CD4-positive, alpha-beta T cell (primary cell): Measurements from ENCODE around the gene TBX5. TPM values are rescaled to one million over a fixed set of nuclear protein-coding genes. Genes with fewer than 3 reads are reported as not detected.

ENCODE experiments used
- ATAC-seq: fragments of 200-7000 bp; cut with Tn5 transposase; one replicate; pipeline ENCODE4 v1.10.0; 2022; ENCODE audit warnings: mild to moderate bottlenecking; ENCODE audit not compliant: poor library complexity
- CTCF ChIA-PET: fragments of 350-600 bp; sonication (Branson Sonifier 250); formaldehyde crosslinking; loops from one replicate; lab custom pipeline; 2021; ENCODE audit warnings: antibody characterized with exemption, inconsistent platforms; lab: Charles Lee
- POLR2A ChIA-PET: fragments of 350-600 bp; sonication (Branson Sonifier 250); formaldehyde crosslinking; loops from one replicate; lab custom pipeline; 2021; ENCODE audit warnings: antibody characterized with exemption, inconsistent platforms; lab: Charles Lee
- DNase-seq, 14 experiments: peaks; one replicate each; pipeline ENCODE4 v3.0.0-alpha.2; 2013 to 2020; ENCODE audit warnings: mixed read lengths in 2 of 14
- H3K27ac ChIP-seq, 2 donors: one replicate each; pipeline versions ENCODE4 v1.5.1 to v1.7.0; 2013; ENCODE audit warnings: low read length in 2 of 2, low read depth in 1 of 2, mild to moderate bottlenecking in 1 of 2
- H3K27me3 ChIP-seq, 2 experiments: 1 replicate in 1 of 2; 2 replicates in 1 of 2; pipeline versions ENCODE4 v1.6.1 to v1.7.0; 2013; ENCODE audit warnings: low read length in 2 of 2, control low read depth in 1 of 2, mild to moderate bottlenecking in 1 of 2, moderate library complexity in 1 of 2; ENCODE audit not compliant: insufficient read depth in 2 of 2, control insufficient read depth in 1 of 2
- H3K36me3 ChIP-seq: one replicate; pipeline ENCODE4 v1.6.1; 2013; ENCODE audit warnings: low read length, control low read depth; ENCODE audit not compliant: insufficient read depth
- H3K4me1 ChIP-seq: one replicate; pipeline ENCODE4 v1.6.1; 2013; ENCODE audit warnings: low read length, control low read depth; ENCODE audit not compliant: insufficient read depth
- H3K4me3 ChIP-seq: one replicate; pipeline ENCODE4 v1.5.1; 2013; ENCODE audit warnings: mild to moderate bottlenecking, low read length, moderate library complexity
- H3K9me3 ChIP-seq, 2 experiments: 1 replicate in 1 of 2; 2 replicates in 1 of 2; pipeline versions ENCODE4 v1.6.1 to v1.7.0; 2013; ENCODE audit warnings: low read length in 2 of 2, mild to moderate bottlenecking in 2 of 2, control low read depth in 1 of 2, moderate library complexity in 1 of 2; ENCODE audit not compliant: control insufficient read depth in 1 of 2, insufficient read depth in 1 of 2
- H3K27ac Mint-ChIP-seq: one replicate; pipeline ENCODE4 v1.8.0; 2020; ENCODE audit warnings: mixed read lengths
- H3K27me3 Mint-ChIP-seq: one replicate; pipeline ENCODE4 v1.8.0; 2021; ENCODE audit warnings: mixed read lengths
- H3K36me3 Mint-ChIP-seq: one replicate; pipeline ENCODE4 v1.8.0; 2021; ENCODE audit warnings: low read depth, mixed read lengths
- H3K4me1 Mint-ChIP-seq: one replicate; pipeline ENCODE4 v1.8.0; 2021; ENCODE audit warnings: low read depth, mixed read lengths
- H3K4me3 Mint-ChIP-seq: one replicate; pipeline ENCODE4 v1.8.0; 2020; ENCODE audit warnings: mild to moderate bottlenecking, mixed read lengths
- H3K9me3 Mint-ChIP-seq: one replicate; pipeline ENCODE4 v1.8.0; 2020; ENCODE audit warnings: mixed read lengths
- CTCF ChIP-seq: fragments of 200-600 bp; IDR thresholded peaks from one replicate; pipeline ENCODE4 v1.8.0; 2022; ENCODE audit warnings: antibody characterized with exemption, mild to moderate bottlenecking
- intact Hi-C, 2 experiments: fragments of 100-400 bp; cut with DNase I in 1 of 2; cut with micrococcal nuclease in 1 of 2; formaldehyde crosslinking; loops; one replicate each; pipeline versions ENCODE4 v1.15.1 to v1.9.0; 2023 to 2025; cut with DNase I, micrococcal nuclease
- total RNA-seq, 174 experiments: library from RNA in 2 of 174; stranded (reverse) in 2 of 174; gene quantifications; one replicate each; pipeline ENCODE4 v1.2.3 and lab custom pipeline; 2021 to 2026

The TBX5 gene
- total RNA-seq, 2 experiments from 2014 or later = not detected

- Histone ChIP-seq H3K9me3 (peaks cover 0 to 32% of the 10 kb centered on the region in 2 experiments), H3K27me3 (peaks cover 87 to 98% of the 10 kb centered on the region in 2 experiments), H3K36me3 (no peaks in the 10 kb centered on the region), H3K4me3 (no peak overlapping the region), H3K27ac (no peak overlapping the region), H3K4me1 (no peaks in the 10 kb centered on the region)
- intact Hi-C loops = no loop called here
- CTCF ChIA-PET = no interaction called here
- no peaks in the 10 kb centered on the region for H3K4me1 Mint-ChIP-seq
- POLR2A ChIA-PET = no interaction called here
- H3K36me3 Mint-ChIP-seq = no peaks in the 10 kb centered on the region
- H3K4me3 Mint-ChIP-seq = no peak overlapping the region
- DNase-seq (no peak), ATAC-seq (no peak)
- no peak for TF ChIP-seq CTCF
- peaks cover 92% of the 10 kb centered on the region for H3K27me3 Mint-ChIP-seq
- H3K9me3 Mint-ChIP-seq = no peaks in the 10 kb centered on the region
- H3K27ac Mint-ChIP-seq = no peak overlapping the region
Observed at GRCh38 chr12:114397978-114398881, 7.7 kb downstream of the TBX5 start.

GRCh38 chr12:114396869-114397719 lies 8.8 kb downstream of the TBX5 start:
- Mint-ChIP-seq H3K36me3 (no peaks in the 10 kb centered on the region), H3K4me3 (no peak overlapping the region), H3K9me3 (no peaks in the 10 kb centered on the region), H3K4me1 (no peaks in the 10 kb centered on the region), H3K27me3 (peaks cover 91% of the 10 kb centered on the region), H3K27ac (no peak overlapping the region)
- Histone ChIP-seq H3K27ac (no peak overlapping the region), H3K27me3 (peaks cover 86 to 97% of the 10 kb centered on the region in 2 experiments), H3K9me3 (peaks cover 0 to 27% of the 10 kb centered on the region in 2 experiments), H3K4me3 (no peak overlapping the region), H3K4me1 (no peaks in the 10 kb centered on the region), H3K36me3 (no peaks in the 10 kb centered on the region)
- no peak for ATAC-seq
- no peak for TF ChIP-seq CTCF
- ChIA-PET POLR2A (no interaction called here), CTCF (no interaction called here)
- no peak for DNase-seq
- intact Hi-C loops = no loop called here

- intact Hi-C loops = no loop called here
- no peaks in the 10 kb centered on the region for H3K36me3 Mint-ChIP-seq
- H3K27me3 Mint-ChIP-seq = peaks cover 90% of the 10 kb centered on the region
- H3K9me3 Mint-ChIP-seq = no peaks in the 10 kb centered on the region
- ATAC-seq (no peak), DNase-seq (no peak)
- H3K4me3 ChIP-seq = no peak overlapping the region
- no peaks in the 10 kb centered on the region for H3K4me1 Mint-ChIP-seq
- no peak overlapping the region for H3K27ac ChIP-seq
- H3K4me3 Mint-ChIP-seq = no peak overlapping the region
- H3K9me3 ChIP-seq = peaks cover 0 to 27% of the 10 kb centered on the region in 2 experiments
- no peaks in the 10 kb centered on the region for H3K4me1 ChIP-seq
- H3K27me3 ChIP-seq = peaks cover 79 to 93% of the 10 kb centered on the region in 2 experiments
- CTCF ChIA-PET = no interaction called here
- no peak for TF ChIP-seq CTCF
- no peaks in the 10 kb centered on the region for H3K36me3 ChIP-seq
- H3K27ac Mint-ChIP-seq = no peak overlapping the region
- POLR2A ChIA-PET = no interaction called here
Observed at GRCh38 chr12:114396153-114396868, 9.6 kb downstream of the TBX5 start.
